CD4-positive, alpha-beta T cell treated with Interleukin-1 beta for 1 hour (primary cell): Measurements from ENCODE around the gene PAX3.
"Not testable (repeated sequence)": the region's sequence is repeated elsewhere in the genome, so short reads cannot be mapped to it uniquely, and the experiment has no call there.

ENCODE experiments used
- DNase-seq, 2 donors: peaks; one replicate each; pipeline ENCODE4 v3.0.0-alpha.2; 2020 to 2022

The PAX3 gene

GRCh38 chr2:222208010-222208690 lies 90.6 kb downstream of the PAX3 start:
- DNase-seq: no peak

- DNase-seq: no peak
These were observed 93.7 kb downstream of the PAX3 start for GRCh38 chr2:222205136-222205535.

- no peak for DNase-seq
These were observed 95.8 kb downstream of the PAX3 start for GRCh38 chr2:222203041-222203440.

- no peak for DNase-seq
These were observed 102.6 kb downstream of the PAX3 start for GRCh38 chr2:222196159-222196558.

- DNase-seq: no peak
These were observed 104.1 kb downstream of the PAX3 start for GRCh38 chr2:222194669-222195068.

- DNase-seq: no peak
These were observed 105.3 kb downstream of the PAX3 start for GRCh38 chr2:222193328-222193983.

GRCh38 chr2:222180619-222181018 lies 118.2 kb downstream of the PAX3 start:
- no peak for DNase-seq

- DNase-seq: no peak
These were observed 119.2 kb downstream of the PAX3 start for GRCh38 chr2:222179592-222179991.

- DNase-seq: no peak
These were observed 120.3 kb downstream of the PAX3 start for GRCh38 chr2:222178450-222178849.

- no peak for DNase-seq
These were observed 121.9 kb downstream of the PAX3 start for GRCh38 chr2:222176890-222177289.

GRCh38 chr2:222174450-222174849 lies 124.3 kb downstream of the PAX3 start:
- no peak for DNase-seq

- DNase-seq: no peak
These were observed 129.5 kb downstream of the PAX3 start for GRCh38 chr2:222169346-222169745.

- no peak for DNase-seq
These were observed 131.0 kb downstream of the PAX3 start for GRCh38 chr2:222167762-222168161.

GRCh38 chr2:222160944-222161343 lies 137.9 kb downstream of the PAX3 start:
- DNase-seq: no peak

- no peak for DNase-seq
These were observed 138.7 kb downstream of the PAX3 start for GRCh38 chr2:222160125-222160524.

- DNase-seq: no peak
These were observed 139.6 kb downstream of the PAX3 start for GRCh38 chr2:222159221-222159620.

GRCh38 chr2:222155003-222155664 lies 143.7 kb downstream of the PAX3 start:
- DNase-seq: not testable (repeated sequence)
